ENCODE results near the gene ALK.

ALK gene

GRCh38 chr2:29573147-29573546 is 348.2 kb downstream of the ALK start:
- in situ Hi-C loops (cut with HindIII; ENCODE audit: low sequenced_read_pairs), result loop anchor here (5.0 kb wide), 1 partner anchor 91 kb away; no protein-coding TSS in a partner anchor
- no peak overlapping the region for H3K4me3 ChIP-seq (ENCODE audit: low read depth, low read length)
- DNase-seq (ENCODE audit: low read depth), result no peak
- TF ChIP-seq, protein P1, sequence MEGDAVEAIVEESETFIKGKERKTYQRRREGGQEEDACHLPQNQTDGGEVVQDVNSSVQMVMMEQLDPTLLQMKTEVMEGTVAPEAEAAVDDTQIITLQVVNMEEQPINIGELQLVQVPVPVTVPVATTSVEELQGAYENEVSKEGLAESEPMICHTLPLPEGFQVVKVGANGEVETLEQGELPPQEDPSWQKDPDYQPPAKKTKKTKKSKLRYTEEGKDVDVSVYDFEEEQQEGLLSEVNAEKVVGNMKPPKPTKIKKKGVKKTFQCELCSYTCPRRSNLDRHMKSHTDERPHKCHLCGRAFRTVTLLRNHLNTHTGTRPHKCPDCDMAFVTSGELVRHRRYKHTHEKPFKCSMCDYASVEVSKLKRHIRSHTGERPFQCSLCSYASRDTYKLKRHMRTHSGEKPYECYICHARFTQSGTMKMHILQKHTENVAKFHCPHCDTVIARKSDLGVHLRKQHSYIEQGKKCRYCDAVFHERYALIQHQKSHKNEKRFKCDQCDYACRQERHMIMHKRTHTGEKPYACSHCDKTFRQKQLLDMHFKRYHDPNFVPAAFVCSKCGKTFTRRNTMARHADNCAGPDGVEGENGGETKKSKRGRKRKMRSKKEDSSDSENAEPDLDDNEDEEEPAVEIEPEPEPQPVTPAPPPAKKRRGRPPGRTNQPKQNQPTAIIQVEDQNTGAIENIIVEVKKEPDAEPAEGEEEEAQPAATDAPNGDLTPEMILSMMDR (IDR thresholded peaks at IDR 0.05; ENCODE audit: low read depth, low read length, missing control alignments), result no peak

DNA sequence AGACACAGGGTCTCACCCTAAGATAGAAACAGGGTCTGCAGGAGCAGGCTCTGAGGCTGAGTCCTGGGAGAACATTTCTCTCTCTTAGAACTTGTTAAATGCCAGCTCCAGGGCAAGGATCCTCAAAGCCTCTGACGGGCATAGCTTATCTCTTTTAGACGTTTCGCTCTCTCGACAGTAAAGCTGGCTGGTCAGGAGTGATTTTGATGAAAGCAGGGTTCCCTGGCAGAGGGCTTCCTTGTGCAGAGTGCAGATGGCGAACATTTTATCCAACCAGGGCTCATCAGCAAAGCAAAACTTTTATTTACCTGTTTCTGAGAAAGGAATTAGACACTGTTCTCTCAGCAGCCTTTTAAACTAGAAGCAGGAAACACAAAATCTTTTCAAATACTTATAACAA is 350.8 kb downstream of the ALK start:
- DNase-seq (ENCODE audit: low read depth), result no peak
- no peak overlapping the region for H3K4me3 ChIP-seq (ENCODE audit: low read depth, low read length)
- TF ChIP-seq, protein P1 (IDR thresholded peaks at IDR 0.05; ENCODE audit: low read depth, low read length, missing control alignments), result no peak
- in situ Hi-C loops (cut with HindIII; ENCODE audit: low sequenced_read_pairs), result loop anchor here (5.0 kb wide), 1 partner anchor 88 kb away; no protein-coding TSS in a partner anchor

GRCh38 chr2:29567906-29568520 is 353.4 kb downstream of the ALK start:
- no peak for DNase-seq (ENCODE audit: low read depth)
- TF ChIP-seq, protein P1 (IDR thresholded peaks at IDR 0.05; ENCODE audit: low read depth, low read length, missing control alignments), result no peak
- no peak overlapping the region for H3K4me3 ChIP-seq (ENCODE audit: low read depth, low read length)
- in situ Hi-C loops (cut with HindIII; ENCODE audit: low sequenced_read_pairs), result no loop called here

- H3K4me3 ChIP-seq (ENCODE audit: low read depth, low read length), result no peak overlapping the region
- TF ChIP-seq, protein P1 (IDR thresholded peaks at IDR 0.05; ENCODE audit: low read depth, low read length, missing control alignments), result no peak
- in situ Hi-C loops (cut with HindIII; ENCODE audit: low sequenced_read_pairs), result no loop called here
- DNase-seq (ENCODE audit: low read depth), result no peak
These were observed 357.7 kb downstream of the ALK start for GRCh38 chr2:29563697-29564096.

DNA sequence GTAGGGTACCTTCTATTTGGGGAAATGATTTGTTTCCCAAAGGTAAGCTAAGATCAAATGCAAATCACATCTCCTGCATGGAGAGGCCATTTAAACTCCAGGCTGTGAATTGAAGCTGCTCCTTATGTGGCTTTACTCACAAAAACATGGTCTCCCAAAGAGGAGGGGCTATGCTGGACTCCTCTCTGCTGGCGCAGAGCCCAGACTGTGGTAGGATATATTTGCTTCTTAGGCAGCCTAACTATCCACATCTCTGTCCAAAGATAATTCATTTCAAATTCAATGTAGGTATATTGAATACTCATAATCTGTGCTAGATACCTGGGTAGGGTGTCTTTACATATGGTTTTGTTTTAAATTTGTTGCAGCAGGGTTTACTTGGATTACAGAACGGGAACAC is 358.5 kb downstream of the ALK start:
- H3K4me3 ChIP-seq (ENCODE audit: low read depth, low read length), result no peak overlapping the region
- peak; percentile 22 for DNase-seq (ENCODE audit: low read depth)
- in situ Hi-C loops (cut with HindIII; ENCODE audit: low sequenced_read_pairs), result no loop called here
- TF ChIP-seq, protein P1 (IDR thresholded peaks at IDR 0.05; ENCODE audit: low read depth, low read length, missing control alignments), result no peak

DNA sequence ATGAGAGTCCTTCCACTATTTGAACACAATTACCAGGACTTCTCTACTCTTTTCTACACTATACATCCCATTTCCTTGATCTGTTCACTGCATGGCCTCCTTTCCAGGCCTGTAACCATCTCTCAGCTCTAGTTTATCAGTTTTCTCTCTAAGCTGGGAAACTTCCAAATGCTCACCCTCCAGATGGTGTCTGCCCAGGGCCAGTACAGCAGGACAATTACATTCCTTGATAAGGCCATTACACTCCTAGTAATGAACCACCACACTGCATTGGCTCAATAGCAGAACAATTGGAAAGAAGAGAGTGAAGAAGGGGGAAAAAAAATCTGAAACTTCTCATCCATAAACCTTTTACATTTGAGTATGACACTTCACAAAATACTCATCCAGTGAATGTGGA is 359.1 kb downstream of the ALK start:
- in situ Hi-C loops (cut with HindIII; ENCODE audit: low sequenced_read_pairs), result no loop called here
- TF ChIP-seq, protein P1 (IDR thresholded peaks at IDR 0.05; ENCODE audit: low read depth, low read length, missing control alignments), result no peak
- no peak overlapping the region for H3K4me3 ChIP-seq (ENCODE audit: low read depth, low read length)
- DNase-seq (ENCODE audit: low read depth), result no peak

All from astrocyte of the cerebellum (primary cell).